Measurements from ENCODE around the gene RAB5B.

RAB5B gene

GRCh38 chr12:55938826-55939501 is 34.9 kb upstream of the RAB5B start:
- H3K9ac ChIP-seq (ENCODE audit: low read length): no peak overlapping the region
- H3K9me2 ChIP-seq (replicated peaks; ENCODE audit: insufficient read depth, low read length): no peaks in the 10 kb centered on the region
- TF ChIP-seq EZH2 (optimal IDR thresholded peaks at IDR 0.05; ENCODE audit: low read depth, low read length): no peak
- no peak for TF ChIP-seq EZH2phosphoT487 (IDR thresholded peaks at IDR 0.05; ENCODE audit: low read length)
- no peak for TF ChIP-seq CTCF (IDR thresholded peaks at IDR 0.05; ENCODE audit: low read length)
- H3K4me2 ChIP-seq (ENCODE audit: low read depth, low read length): no peak overlapping the region
- no peaks in the 10 kb centered on the region for H3K36me3 ChIP-seq (replicated peaks; ENCODE audit: insufficient read depth, low read length)
- no peaks in the 10 kb centered on the region for H3F3A ChIP-seq (ENCODE audit: insufficient read depth, low read length)
- no peaks in the 10 kb centered on the region for H3K9me3 ChIP-seq (replicated peaks; ENCODE audit: insufficient read depth, low read length)
- H3K4me1 ChIP-seq (ENCODE audit: low read length): peaks cover 3% of the 10 kb centered on the region; the same call in 1 of the 2 replicates
- H2AFZ ChIP-seq (ENCODE audit: low read length): no peak overlapping the region
- H3K27ac ChIP-seq (ENCODE audit: low read length): no peak overlapping the region
- no peaks in the 10 kb centered on the region for H4K20me1 ChIP-seq (ENCODE audit: insufficient read depth, low read length)
- no peak for DNase-seq
- no peaks in the 10 kb centered on the region for H3K27me3 ChIP-seq (replicated peaks; ENCODE audit: insufficient read depth, low read length)
- no peak overlapping the region for H3K4me3 ChIP-seq (ENCODE audit: low read length)
- no peaks in the 10 kb centered on the region for H3K79me2 ChIP-seq (ENCODE audit: low read length)

GRCh38 chr12:55940065-55940732 is 33.7 kb upstream of the RAB5B start:
- Histone ChIP-seq H4K20me1 (ENCODE audit: insufficient read depth, low read length) (no peaks in the 10 kb centered on the region), H3K4me2 (ENCODE audit: low read depth, low read length) (peak overlapping the region; percentile 71), H3K9me3 (replicated peaks; ENCODE audit: insufficient read depth, low read length) (no peaks in the 10 kb centered on the region), H3K79me2 (ENCODE audit: low read length) (no peaks in the 10 kb centered on the region), H3K4me3 (ENCODE audit: low read length) (peak overlapping the region; percentile 38), H3K4me1 (ENCODE audit: low read length) (peaks cover 3% of the 10 kb centered on the region; the same call in 1 of the 2 replicates), H2AFZ (ENCODE audit: low read length) (peak overlapping the region; percentile 63), H3K36me3 (replicated peaks; ENCODE audit: insufficient read depth, low read length) (no peaks in the 10 kb centered on the region), H3K9ac (ENCODE audit: low read length) (no peak overlapping the region), H3K27me3 (replicated peaks; ENCODE audit: insufficient read depth, low read length) (no peaks in the 10 kb centered on the region), H3K27ac (ENCODE audit: low read length) (no peak overlapping the region), H3K9me2 (replicated peaks; ENCODE audit: insufficient read depth, low read length) (no peaks in the 10 kb centered on the region), H3F3A (ENCODE audit: insufficient read depth, low read length) (no peaks in the 10 kb centered on the region)
- TF ChIP-seq EZH2phosphoT487 (IDR thresholded peaks at IDR 0.05; ENCODE audit: low read length) (no peak), CTCF (IDR thresholded peaks at IDR 0.05; ENCODE audit: low read length) (peak; percentile 95)
- DNase-seq: peak; percentile 87

GRCh38 chr12:55942055-55942454 is 31.8 kb upstream of the RAB5B start:
- no peaks in the 10 kb centered on the region for H3K36me3 ChIP-seq (replicated peaks; ENCODE audit: insufficient read depth, low read length)
- no peak for DNase-seq
- peaks cover 3% of the 10 kb centered on the region; the same call in 1 of the 2 replicates for H3K4me1 ChIP-seq (ENCODE audit: low read length)
- no peaks in the 10 kb centered on the region for H3K9me3 ChIP-seq (replicated peaks; ENCODE audit: insufficient read depth, low read length)
- H3K4me3 ChIP-seq (ENCODE audit: low read length): no peak overlapping the region
- H3F3A ChIP-seq (ENCODE audit: insufficient read depth, low read length): no peaks in the 10 kb centered on the region
- H2AFZ ChIP-seq (ENCODE audit: low read length): no peak overlapping the region
- no peaks in the 10 kb centered on the region for H4K20me1 ChIP-seq (ENCODE audit: insufficient read depth, low read length)
- TF ChIP-seq CTCF (IDR thresholded peaks at IDR 0.05; ENCODE audit: low read length) (no peak), EZH2 (optimal IDR thresholded peaks at IDR 0.05; ENCODE audit: low read depth, low read length) (no peak), EZH2phosphoT487 (IDR thresholded peaks at IDR 0.05; ENCODE audit: low read length) (no peak)
- H3K9ac ChIP-seq (ENCODE audit: low read length): no peak overlapping the region
- H3K27me3 ChIP-seq (replicated peaks; ENCODE audit: insufficient read depth, low read length): no peaks in the 10 kb centered on the region
- no peaks in the 10 kb centered on the region for H3K9me2 ChIP-seq (replicated peaks; ENCODE audit: insufficient read depth, low read length)
- H3K4me2 ChIP-seq (ENCODE audit: low read depth, low read length): no peak overlapping the region
- no peak overlapping the region for H3K27ac ChIP-seq (ENCODE audit: low read length)
- no peaks in the 10 kb centered on the region for H3K79me2 ChIP-seq (ENCODE audit: low read length)
